Activated T-helper 2 cell treated with anti-CD3 and anti-CD28 coated beads, Interferon-gamma antibody, Interleukin-2, Interleukin-4, amounts not matched to agents 10 μg/mL and 5 μg/mL and 100 μg/mL, durations not matched to agents 14 hours and 24 hours and 36 hours (primary cell): ENCODE measurements around the gene ADAMTS12. TPM values are rescaled to one million over a fixed set of nuclear protein-coding genes. Genes with fewer than 3 reads are reported as not detected.
"Not testable (repeated sequence)": the region's sequence is repeated elsewhere in the genome, so short reads cannot be mapped to it uniquely, and the experiment has no call there.

Source experiments
- DNase-seq: peaks from one replicate; pipeline ENCODE4 v3.0.0; 2021; ENCODE audit warnings: low spot score
- H3K27ac Mint-ChIP-seq: one replicate; pipeline ENCODE4 v1.8.0; 2021; ENCODE audit warnings: mixed read lengths
- H3K27me3 Mint-ChIP-seq: one replicate; pipeline ENCODE4 v1.8.0; 2021; ENCODE audit warnings: low read depth, mixed read lengths
- H3K36me3 Mint-ChIP-seq: one replicate; pipeline ENCODE4 v1.8.0; 2021; ENCODE audit warnings: low read depth, mixed read lengths
- H3K4me1 Mint-ChIP-seq: one replicate; pipeline ENCODE4 v1.8.0; 2021; ENCODE audit warnings: low read depth, mixed read lengths
- H3K4me3 Mint-ChIP-seq: one replicate; pipeline ENCODE4 v1.8.0; 2021; ENCODE audit warnings: low read depth, mild to moderate bottlenecking, moderate library complexity, mixed read lengths
- H3K9me3 Mint-ChIP-seq: one replicate; pipeline ENCODE4 v1.8.0; 2021; ENCODE audit warnings: mixed read lengths
- intact Hi-C: fragments of 100-400 bp; cut with micrococcal nuclease; formaldehyde crosslinking; loops from one replicate; pipeline ENCODE4 v1.15.1; 2023
- total RNA-seq: library from RNA; stranded (reverse); gene quantifications from 2 replicates; pipeline ENCODE4 v1.2.3, GENCODE V29; 2022

ADAMTS12 gene
- total RNA-seq, 1 donor from 2014 or later: not detected

GRCh38 chr5:33579789-33580188 lies 312.0 kb downstream of the ADAMTS12 start:
- Mint-ChIP-seq H3K36me3 (no peaks in the 10 kb centered on the region), H3K4me1 (no peaks in the 10 kb centered on the region), H3K4me3 (no peak overlapping the region), H3K27ac (no peak overlapping the region), H3K9me3 (peaks cover 7% of the 10 kb centered on the region), H3K27me3 (no peaks in the 10 kb centered on the region)
- intact Hi-C loops: no loop called here
- no peak for DNase-seq

GRCh38 chr5:33579152-33579551 lies 312.6 kb downstream of the ADAMTS12 start:
- Mint-ChIP-seq H3K9me3 (peaks cover 7% of the 10 kb centered on the region), H3K27me3 (no peaks in the 10 kb centered on the region)

GRCh38 chr5:33576726-33577590 lies 314.8 kb downstream of the ADAMTS12 start:
- no peak for DNase-seq
- Mint-ChIP-seq H3K4me3 (no peak overlapping the region), H3K27me3 (no peaks in the 10 kb centered on the region), H3K27ac (no peak overlapping the region), H3K36me3 (no peaks in the 10 kb centered on the region), H3K9me3 (peaks cover 7% of the 10 kb centered on the region), H3K4me1 (no peaks in the 10 kb centered on the region)
- intact Hi-C loops: no loop called here

More at GRCh38 chr5:33579152-33579551, 312.6 kb downstream of the ADAMTS12 start:
- DNase-seq: no peak
- Mint-ChIP-seq H3K4me1 (no peaks in the 10 kb centered on the region), H3K4me3 (no peak overlapping the region), H3K36me3 (no peaks in the 10 kb centered on the region), H3K27ac (no peak overlapping the region)
- intact Hi-C loops: no loop called here

GRCh38 chr5:33565324-33565723 lies 326.5 kb downstream of the ADAMTS12 start:
- Mint-ChIP-seq H3K27me3 (no peaks in the 10 kb centered on the region), H3K36me3 (no peaks in the 10 kb centered on the region), H3K9me3 (no peaks in the 10 kb centered on the region), H3K4me3 (no peak overlapping the region), H3K27ac (no peak overlapping the region), H3K4me1 (no peaks in the 10 kb centered on the region)
- DNase-seq: no peak
- intact Hi-C loops: no loop called here

GRCh38 chr5:33563983-33564908 lies 327.5 kb downstream of the ADAMTS12 start:
- H3K27me3 Mint-ChIP-seq: no peaks in the 10 kb centered on the region
- no peak overlapping the region for H3K4me3 Mint-ChIP-seq
- no peaks in the 10 kb centered on the region for H3K36me3 Mint-ChIP-seq
- no peaks in the 10 kb centered on the region for H3K9me3 Mint-ChIP-seq
- H3K4me1 Mint-ChIP-seq: no peaks in the 10 kb centered on the region
- intact Hi-C loops: no loop called here
- no peak for DNase-seq
- H3K27ac Mint-ChIP-seq: no peak overlapping the region

GRCh38 chr5:33563530-33563929 lies 328.3 kb downstream of the ADAMTS12 start:
- Mint-ChIP-seq H3K9me3 (no peaks in the 10 kb centered on the region), H3K4me3 (no peak overlapping the region), H3K4me1 (no peaks in the 10 kb centered on the region), H3K27ac (no peak overlapping the region), H3K27me3 (no peaks in the 10 kb centered on the region), H3K36me3 (no peaks in the 10 kb centered on the region)
- no peak for DNase-seq
- intact Hi-C loops: no loop called here

GRCh38 chr5:33558489-33558888 lies 333.3 kb downstream of the ADAMTS12 start:
- Mint-ChIP-seq H3K36me3 (no peaks in the 10 kb centered on the region), H3K27me3 (no peaks in the 10 kb centered on the region), H3K4me1 (peaks cover 4% of the 10 kb centered on the region), H3K4me3 (no peak overlapping the region), H3K27ac (no peak overlapping the region), H3K9me3 (no peaks in the 10 kb centered on the region)
- no peak for DNase-seq
- intact Hi-C loops: no loop called here

GRCh38 chr5:33557605-33558004 lies 334.2 kb downstream of the ADAMTS12 start:
- Mint-ChIP-seq H3K4me1 (peaks cover 4% of the 10 kb centered on the region), H3K36me3 (no peaks in the 10 kb centered on the region), H3K4me3 (no peak overlapping the region), H3K9me3 (no peaks in the 10 kb centered on the region), H3K27ac (no peak overlapping the region), H3K27me3 (no peaks in the 10 kb centered on the region)
- DNase-seq: no peak
- intact Hi-C loops: no loop called here

- Mint-ChIP-seq H3K4me1 (peaks cover 4% of the 10 kb centered on the region), H3K9me3 (no peaks in the 10 kb centered on the region), H3K4me3 (no peak overlapping the region), H3K36me3 (no peaks in the 10 kb centered on the region), H3K27ac (no peak overlapping the region), H3K27me3 (no peaks in the 10 kb centered on the region)
- intact Hi-C loops: no loop called here
- no peak for DNase-seq
Measured at GRCh38 chr5:33556330-33557328, 335.2 kb downstream of the ADAMTS12 start.

- no peaks in the 10 kb centered on the region for H3K27me3 Mint-ChIP-seq
- H3K4me1 Mint-ChIP-seq: no peaks in the 10 kb centered on the region
- no peak for DNase-seq
- H3K36me3 Mint-ChIP-seq: no peaks in the 10 kb centered on the region
- no peak overlapping the region for H3K4me3 Mint-ChIP-seq
- H3K27ac Mint-ChIP-seq: no peak overlapping the region
- intact Hi-C loops: no loop called here
- no peaks in the 10 kb centered on the region for H3K9me3 Mint-ChIP-seq
Measured at GRCh38 chr5:33549982-33550567, 341.7 kb downstream of the ADAMTS12 start.

GRCh38 chr5:33539790-33540189 lies 352.0 kb downstream of the ADAMTS12 start:
- H3K9me3 Mint-ChIP-seq, H3K27me3 Mint-ChIP-seq, H3K4me3 Mint-ChIP-seq, H3K4me1 Mint-ChIP-seq, DNase-seq, H3K36me3 Mint-ChIP-seq, H3K27ac Mint-ChIP-seq, intact Hi-C loops: not testable (repeated sequence)

GRCh38 chr5:33539212-33539611 lies 352.6 kb downstream of the ADAMTS12 start:
- intact Hi-C loops: no loop called here
- Mint-ChIP-seq H3K4me1 (no peaks in the 10 kb centered on the region), H3K4me3 (no peak overlapping the region), H3K27me3 (no peaks in the 10 kb centered on the region), H3K36me3 (no peaks in the 10 kb centered on the region), H3K27ac (no peak overlapping the region), H3K9me3 (no peaks in the 10 kb centered on the region)
- DNase-seq: no peak
